Stomach smooth muscle (tissue), 2 donors: ENCODE results near the gene TBX5.

ENCODE experiments used
- H3K27ac ChIP-seq: one replicate; pipeline ENCODE4 v1.7.0; 2013; ENCODE audit warnings: mild to moderate bottlenecking, low read length, inconsistent platforms
- H3K27me3 ChIP-seq, 2 donors: one replicate each; pipeline ENCODE4 v1.7.0; 2013; ENCODE audit warnings: low read length in 2 of 2; ENCODE audit not compliant: insufficient read depth in 2 of 2, control insufficient read depth in 1 of 2
- H3K36me3 ChIP-seq, 2 donors: one replicate each; pipeline ENCODE4 v1.7.0; 2013; ENCODE audit warnings: low read length in 2 of 2; ENCODE audit not compliant: control insufficient read depth in 2 of 2, insufficient read depth in 2 of 2
- H3K4me1 ChIP-seq: one replicate; pipeline ENCODE4 v1.7.0; 2013; ENCODE audit warnings: low read length; ENCODE audit not compliant: control insufficient read depth, insufficient read depth
- H3K4me3 ChIP-seq, 2 donors: one replicate each; pipeline ENCODE4 v1.7.0; 2013; ENCODE audit warnings: low read length in 2 of 2
- H3K9ac ChIP-seq, 2 donors: one replicate each; pipeline ENCODE4 v1.7.0; 2013; ENCODE audit warnings: low read length in 2 of 2, mild to moderate bottlenecking in 1 of 2
- H3K9me3 ChIP-seq, 2 donors: one replicate each; pipeline ENCODE4 v1.7.0; 2013; ENCODE audit warnings: low read length in 2 of 2; ENCODE audit not compliant: control insufficient read depth in 2 of 2
- donor health status: healthy.
- donor health status: Pancreatic carcinoma.

TBX5 gene

GRCh38 chr12:114430306-114430705, 24.4 kb upstream of the TBX5 start:
- Histone ChIP-seq H3K27me3 (peaks cover 5 to 6% of the 10 kb centered on the region in 2 donors), H3K36me3 (no peaks in the 10 kb centered on the region), H3K4me1 (no peaks in the 10 kb centered on the region), H3K9me3 (no peaks in the 10 kb centered on the region), H3K9ac (no peak overlapping the region), H3K27ac (no peak overlapping the region), H3K4me3 (no peak overlapping the region)

GRCh38 chr12:114425031-114425626, 19.2 kb upstream of the TBX5 start:
- Histone ChIP-seq H3K9ac (no peak overlapping the region), H3K27me3 (peaks cover 15 to 17% of the 10 kb centered on the region in 2 donors), H3K9me3 (no peaks in the 10 kb centered on the region), H3K4me1 (no peaks in the 10 kb centered on the region), H3K4me3 (no peak overlapping the region), H3K36me3 (no peaks in the 10 kb centered on the region), H3K27ac (no peak overlapping the region)

GRCh38 chr12:114420944-114421335, 15.0 kb upstream of the TBX5 start:
- no peak overlapping the region for H3K4me3 ChIP-seq
- H3K9me3 ChIP-seq, result no peaks in the 10 kb centered on the region
- H3K9ac ChIP-seq, result no peak overlapping the region
- peaks cover 37 to 43% of the 10 kb centered on the region in 2 donors for H3K27me3 ChIP-seq
- no peaks in the 10 kb centered on the region for H3K36me3 ChIP-seq
- H3K4me1 ChIP-seq, result no peaks in the 10 kb centered on the region
- no peak overlapping the region for H3K27ac ChIP-seq

GRCh38 chr12:114420182-114420943, 14.4 kb upstream of the TBX5 start:
- Histone ChIP-seq H3K36me3 (no peaks in the 10 kb centered on the region), H3K27me3 (peaks cover 41 to 48% of the 10 kb centered on the region in 2 donors)

GRCh38 chr12:114416028-114416427, 10.1 kb upstream of the TBX5 start:
- no peaks in the 10 kb centered on the region for H3K9me3 ChIP-seq
- H3K36me3 ChIP-seq, result no peaks in the 10 kb centered on the region
- H3K27me3 ChIP-seq, result peaks cover 66 to 73% of the 10 kb centered on the region in 2 donors
- H3K9ac ChIP-seq, result no peak overlapping the region
- no peak overlapping the region for H3K27ac ChIP-seq
- H3K4me1 ChIP-seq, result no peaks in the 10 kb centered on the region
- no peak overlapping the region for H3K4me3 ChIP-seq

More at GRCh38 chr12:114420182-114420943, 14.4 kb upstream of the TBX5 start:
- Histone ChIP-seq H3K27ac (no peak overlapping the region), H3K4me1 (no peaks in the 10 kb centered on the region), H3K4me3 (no peak overlapping the region), H3K9me3 (no peaks in the 10 kb centered on the region), H3K9ac (no peak overlapping the region)

- Histone ChIP-seq H3K27ac (no peak overlapping the region), H3K36me3 (no peaks in the 10 kb centered on the region), H3K9me3 (no peaks in the 10 kb centered on the region), H3K4me1 (no peaks in the 10 kb centered on the region), H3K27me3 (peaks cover 68 to 75% of the 10 kb centered on the region in 2 donors), H3K4me3 (no peak overlapping the region), H3K9ac (no peak overlapping the region)
Observed at GRCh38 chr12:114415525-114415868, 9.6 kb upstream of the TBX5 start.

- Histone ChIP-seq H3K36me3 (no peaks in the 10 kb centered on the region), H3K9me3 (no peaks in the 10 kb centered on the region), H3K27ac (no peak overlapping the region), H3K9ac (no peak overlapping the region), H3K4me3 (no peak overlapping the region), H3K27me3 (peaks cover 73 to 77% of the 10 kb centered on the region in 2 donors), H3K4me1 (no peaks in the 10 kb centered on the region)
Observed at GRCh38 chr12:114414866-114415524, 9.1 kb upstream of the TBX5 start.

- H3K9ac ChIP-seq, result no peak overlapping the region
- peaks cover 75 to 82% of the 10 kb centered on the region in 2 donors for H3K27me3 ChIP-seq
- H3K36me3 ChIP-seq, result no peaks in the 10 kb centered on the region
- H3K4me1 ChIP-seq, result peaks cover 4% of the 10 kb centered on the region
- no peaks in the 10 kb centered on the region for H3K9me3 ChIP-seq
- H3K4me3 ChIP-seq, result no peak overlapping the region
- no peak overlapping the region for H3K27ac ChIP-seq
Observed at GRCh38 chr12:114414031-114414865, 8.3 kb upstream of the TBX5 start.

- Histone ChIP-seq H3K27me3 (peaks cover 80 to 89% of the 10 kb centered on the region in 2 donors), H3K9me3 (no peaks in the 10 kb centered on the region), H3K36me3 (no peaks in the 10 kb centered on the region), H3K4me1 (peaks cover 13% of the 10 kb centered on the region), H3K9ac (no peak overlapping the region), H3K4me3 (no peak overlapping the region), H3K27ac (no peak overlapping the region)
Observed at GRCh38 chr12:114412825-114413749, 7.1 kb upstream of the TBX5 start.

GRCh38 chr12:114412307-114412706, 6.4 kb upstream of the TBX5 start:
- peaks cover 82 to 91% of the 10 kb centered on the region in 2 donors for H3K27me3 ChIP-seq

More at GRCh38 chr12:114412307-114412706, 6.4 kb upstream of the TBX5 start:
- H3K9ac ChIP-seq, result no peak overlapping the region
- no peaks in the 10 kb centered on the region for H3K36me3 ChIP-seq
- H3K9me3 ChIP-seq, result no peaks in the 10 kb centered on the region
- peaks cover 13% of the 10 kb centered on the region for H3K4me1 ChIP-seq
- no peak overlapping the region for H3K4me3 ChIP-seq
- no peak overlapping the region for H3K27ac ChIP-seq
